Smooth muscle cell (in vitro differentiated cells): ENCODE results near the gene ALOX15B. TPM values are rescaled to one million over a fixed set of nuclear protein-coding genes. Genes with fewer than 3 reads are reported as not detected.

Source experiments
- DNase-seq: peaks from one replicate; lab custom pipeline; 2025; ENCODE audit not compliant: unreplicated experiment; lab: John Stamatoyannopoulos, UW
- H2AFZ ChIP-seq: fragments of 200-600 bp; sonication (generic); 2 replicates; pipeline ENCODE4 v1.6.0; 2016; ENCODE audit warnings: antibody characterized with exemption, low read depth, mild to moderate bottlenecking
- H3F3A ChIP-seq: fragments of 200-600 bp; sonication (generic); 2 replicates; pipeline ENCODE4 v1.6.0; 2017; ENCODE audit warnings: antibody characterized with exemption, low read depth
- H3K27ac ChIP-seq: fragments of 200-600 bp; sonication (generic); 2 replicates; pipeline ENCODE4 v1.5.1; 2016; ENCODE audit warnings: low read depth, mild to moderate bottlenecking
- H3K27me3 ChIP-seq: fragments of 200-600 bp; sonication (generic); 2 replicates; pipeline ENCODE4 v1.6.1; 2016; ENCODE audit warnings: low read depth, mild to moderate bottlenecking
- H3K36me3 ChIP-seq: fragments of 200-600 bp; sonication (generic); 2 replicates; pipeline ENCODE4 v1.5.1; 2016; ENCODE audit warnings: low read depth
- H3K4me1 ChIP-seq: fragments of 200-600 bp; sonication (generic); 2 replicates; pipeline ENCODE4 v1.5.1; 2016; ENCODE audit warnings: low read depth
- H3K4me2 ChIP-seq: fragments of 200-600 bp; sonication (generic); 2 replicates; pipeline ENCODE4 v1.6.0; 2016; ENCODE audit warnings: mild to moderate bottlenecking
- H3K4me3 ChIP-seq: fragments of 200-600 bp; sonication (generic); 2 replicates; pipeline ENCODE4 v1.5.1; 2016; ENCODE audit warnings: mild to moderate bottlenecking
- H3K79me2 ChIP-seq: fragments of 200-600 bp; sonication (generic); 2 replicates; pipeline ENCODE4 v1.6.0; 2016; ENCODE audit warnings: low read depth, mild to moderate bottlenecking
- H3K9ac ChIP-seq: fragments of 200-600 bp; sonication (generic); 2 replicates; pipeline ENCODE4 v1.6.0; 2016; ENCODE audit warnings: low read depth
- H3K9me3 ChIP-seq: fragments of 200-600 bp; sonication (generic); replicated peaks from 2 replicates; pipeline ENCODE4 v1.5.1; 2016; ENCODE audit warnings: low read depth
- H4K20me1 ChIP-seq: fragments of 200-600 bp; sonication (generic); 2 replicates; pipeline ENCODE4 v1.6.0; 2016; ENCODE audit warnings: low read depth
- CTCF ChIP-seq: fragments of 200-600 bp; sonication (generic); IDR thresholded peaks from 2 replicates; pipeline ENCODE4 v1.5.1; 2017; ENCODE audit warnings: borderline replicate concordance, mild to moderate bottlenecking, antibody characterized with exemption; ENCODE audit not compliant: insufficient read depth, poor library complexity, severe bottlenecking
- WGBS: methylation state at CpG from one replicate; pipeline ENCODE4 v1.1.7; 2016; ENCODE audit warnings: low lambda C conversion rate; 5-methylcytosine and 5-hydroxymethylcytosine counted together
- microRNA-seq: library from miRNA; unstranded; fragments of <30 nt; microRNA quantifications from one replicate; pipeline ENCODE4, GENCODE V29; 2016; ENCODE audit warnings: borderline number of aligned reads
- polyA plus RNA-seq: library from polyadenylated mRNA; unstranded; fragments of >200 nt; fragmentation: Nextera tagmentation; extraction: Ambion mirVana; gene quantifications from 2 replicates; pipeline ENCODE4 v1.2.1, GENCODE V29; 2016
- small RNA-seq: library from RNA; depleted of rRNA; stranded (forward); fragments of <200 nt; gene quantifications from one replicate; pipeline ENCODE3, GENCODE V24; 2014
- total RNA-seq: library from RNA; depleted of rRNA; stranded (reverse); fragments of >200 nt; gene quantifications from 2 replicates; pipeline ENCODE4 v1.2.3, GENCODE V29; 2014

ALOX15B gene
- total and polyA plus RNA-seq, 2 experiments from 2014 or later = 0.27 to 0.69 TPM

GRCh38 chr17:8091033-8091687 is 52.3 kb downstream of the ALOX15B start:
- Histone ChIP-seq H3K27ac (no peak overlapping the region), H3K4me3 (no peak overlapping the region), H3K4me1 (no peaks in the 10 kb centered on the region), H4K20me1 (no peaks in the 10 kb centered on the region), H3K36me3 (no peaks in the 10 kb centered on the region), H3K9me3 (no peaks in the 10 kb centered on the region), H3K9ac (no peak overlapping the region), H2AFZ (no peak overlapping the region), H3K27me3 (peaks cover 30% of the 10 kb centered on the region), H3F3A (no peaks in the 10 kb centered on the region), H3K4me2 (no peak overlapping the region), H3K79me2 (no peaks in the 10 kb centered on the region)
- DNase-seq = no peak
- WGBS = 72% methylated on average over 8 of the region's 9 CpGs
- no peak for TF ChIP-seq CTCF

- Histone ChIP-seq H3K4me2 (no peak overlapping the region), H3F3A (no peaks in the 10 kb centered on the region), H3K79me2 (no peaks in the 10 kb centered on the region), H3K9me3 (no peaks in the 10 kb centered on the region), H3K4me3 (no peak overlapping the region), H3K9ac (no peak overlapping the region), H3K27ac (no peak overlapping the region), H3K27me3 (peaks cover 13% of the 10 kb centered on the region), H4K20me1 (no peaks in the 10 kb centered on the region), H3K36me3 (no peaks in the 10 kb centered on the region), H2AFZ (no peak overlapping the region), H3K4me1 (no peaks in the 10 kb centered on the region)
- whole genome bisulfite sequencing = 77% methylated on average over 6 of the region's 6 CpGs
- DNase-seq = no peak
- no peak for TF ChIP-seq CTCF
Measured at GRCh38 chr17:8095361-8095760, 56.5 kb downstream of the ALOX15B start.

GRCh38 chr17:8096541-8096940 is 57.7 kb downstream of the ALOX15B start:
- no peaks in the 10 kb centered on the region for H3K36me3 ChIP-seq
- TF ChIP-seq CTCF = no peak
- no peaks in the 10 kb centered on the region for H4K20me1 ChIP-seq
- H3K27me3 ChIP-seq = peaks cover 3% of the 10 kb centered on the region
- H3K4me3 ChIP-seq = no peak overlapping the region
- DNase-seq = no peak
- no peak overlapping the region for H3K27ac ChIP-seq
- H3K79me2 ChIP-seq = no peaks in the 10 kb centered on the region
- H3K4me2 ChIP-seq = no peak overlapping the region
- no peak overlapping the region for H3K9ac ChIP-seq
- no peaks in the 10 kb centered on the region for H3K4me1 ChIP-seq
- H2AFZ ChIP-seq = no peak overlapping the region
- no peaks in the 10 kb centered on the region for H3F3A ChIP-seq
- 92% methylated on average over 8 of the region's 8 CpGs for WGBS
- H3K9me3 ChIP-seq = no peaks in the 10 kb centered on the region

Small RNA genes lying within 50 kb of the gene (microRNA-seq; reads per million reads assigned to microRNA genes)
- not detected for gene MIR4314

Small RNA genes lying within 50 kb of the gene (small RNA-seq; reads per million reads assigned to genes)
- not detected for gene MIR4314

Other genes starting within 250 kb of the ALOX15B start
- gene KDM6B, start 204.8 kb upstream of the ALOX15B start, total RNA-seq = 4.3 and 9.1 TPM in 2 replicates
- gene KDM6B, start 204.8 kb upstream of the ALOX15B start, polyA plus RNA-seq = 5.8 and 11.1 TPM in 2 replicates
- 5.1 and 8.6 TPM in 2 replicates for gene TMEM88, start 184.0 kb upstream of the ALOX15B start, total RNA-seq
- gene TMEM88, start 184.0 kb upstream of the ALOX15B start, polyA plus RNA-seq = 12.7 and 16.1 TPM in 2 replicates
- 30.6 and 76.4 TPM in 2 replicates for gene NAA38, start 181.5 kb upstream of the ALOX15B start, total RNA-seq
- gene NAA38, start 181.5 kb upstream of the ALOX15B start, polyA plus RNA-seq = 86.1 and 99.4 TPM in 2 replicates
- 8.6 and 9.3 TPM in 2 replicates for gene CYB5D1, start 181.1 kb upstream of the ALOX15B start, total RNA-seq
- 6.6 and 7.9 TPM in 2 replicates for gene CYB5D1, start 181.1 kb upstream of the ALOX15B start, polyA plus RNA-seq
- 28.5 and 34.9 TPM in 2 replicates for gene CHD3, start 150.3 kb upstream of the ALOX15B start, total RNA-seq
- gene CHD3, start 150.3 kb upstream of the ALOX15B start, polyA plus RNA-seq = 16.3 and 23.5 TPM in 2 replicates
- 3.4 and 5.4 TPM in 2 replicates for gene RNF227, start 122.8 kb upstream of the ALOX15B start, total RNA-seq
- 3.5 and 5.1 TPM in 2 replicates for gene RNF227, start 122.8 kb upstream of the ALOX15B start, polyA plus RNA-seq
- gene KCNAB3, start 109.2 kb upstream of the ALOX15B start, total RNA-seq = 4.6 and 8.7 TPM in 2 replicates
- 4.4 and 5.3 TPM in 2 replicates for gene KCNAB3, start 109.2 kb upstream of the ALOX15B start, polyA plus RNA-seq
- 53.6 and 56.2 TPM in 2 replicates for gene TRAPPC1, start 107.1 kb upstream of the ALOX15B start, total RNA-seq
- gene TRAPPC1, start 107.1 kb upstream of the ALOX15B start, polyA plus RNA-seq = 364 and 392 TPM in 2 replicates
- 11.1 and 23.5 TPM in 2 replicates for gene CNTROB, start 106.9 kb upstream of the ALOX15B start, total RNA-seq
- 20.6 and 26.3 TPM in 2 replicates for gene CNTROB, start 106.9 kb upstream of the ALOX15B start, polyA plus RNA-seq
- 0.09 TPM in 1 of 2 replicates, not detected in the other for gene GUCY2D, start 36.4 kb upstream of the ALOX15B start, total RNA-seq
- 0.30 and 0.57 TPM in 2 replicates for gene GUCY2D, start 36.4 kb upstream of the ALOX15B start, polyA plus RNA-seq
- gene ALOX12B, start 48.7 kb downstream of the ALOX15B start, total RNA-seq = 4.7 and 4.9 TPM in 2 replicates
- 3.0 and 3.7 TPM in 2 replicates for gene ALOX12B, start 48.7 kb downstream of the ALOX15B start, polyA plus RNA-seq
- gene ALOXE3, start 79.5 kb downstream of the ALOX15B start, total RNA-seq = 1.1 and 1.7 TPM in 2 replicates
- gene ALOXE3, start 79.5 kb downstream of the ALOX15B start, polyA plus RNA-seq = 0.25 and 2.3 TPM in 2 replicates
- gene HES7, start 85.0 kb downstream of the ALOX15B start, total RNA-seq = not detected in 2 replicates
- gene HES7, start 85.0 kb downstream of the ALOX15B start, polyA plus RNA-seq = not detected in 2 replicates
- gene PER1, start 113.3 kb downstream of the ALOX15B start, total RNA-seq = 25.8 and 29.0 TPM in 2 replicates
- 55.2 and 85.9 TPM in 2 replicates for gene PER1, start 113.3 kb downstream of the ALOX15B start, polyA plus RNA-seq
- gene VAMP2, start 123.9 kb downstream of the ALOX15B start, total RNA-seq = 5.7 and 8.1 TPM in 2 replicates
- gene VAMP2, start 123.9 kb downstream of the ALOX15B start, polyA plus RNA-seq = 20.1 and 28.9 TPM in 2 replicates
- 66.7 and 88.4 TPM in 2 replicates for gene TMEM107, start 137.3 kb downstream of the ALOX15B start, total RNA-seq
- 36.0 and 36.5 TPM in 2 replicates for gene TMEM107, start 137.3 kb downstream of the ALOX15B start, polyA plus RNA-seq
- gene BORCS6, start 151.1 kb downstream of the ALOX15B start, total RNA-seq = 1.8 and 6.3 TPM in 2 replicates
- 3.2 and 3.9 TPM in 2 replicates for gene BORCS6, start 151.1 kb downstream of the ALOX15B start, polyA plus RNA-seq
- 10.5 and 16.6 TPM in 2 replicates for gene AURKB, start 171.5 kb downstream of the ALOX15B start, total RNA-seq
- gene AURKB, start 171.5 kb downstream of the ALOX15B start, polyA plus RNA-seq = 31.7 and 33.5 TPM in 2 replicates
- gene CTC1, start 209.0 kb downstream of the ALOX15B start, total RNA-seq = 1.4 and 3.8 TPM in 2 replicates
- gene CTC1, start 209.0 kb downstream of the ALOX15B start, polyA plus RNA-seq = 1.8 and 6.0 TPM in 2 replicates
- gene PFAS, start 210.2 kb downstream of the ALOX15B start, total RNA-seq = 9.9 and 22.1 TPM in 2 replicates
- 10.4 and 12.8 TPM in 2 replicates for gene PFAS, start 210.2 kb downstream of the ALOX15B start, polyA plus RNA-seq
- gene RANGRF, start 249.6 kb downstream of the ALOX15B start, total RNA-seq = 10.1 and 13.4 TPM in 2 replicates
- gene RANGRF, start 249.6 kb downstream of the ALOX15B start, polyA plus RNA-seq = 36.0 and 44.9 TPM in 2 replicates